HCT116 (cell line): ENCODE results near the gene ARL5B. TPM values are rescaled to one million over a fixed set of nuclear protein-coding genes. Genes with fewer than 3 reads are reported as not detected.

Experiments used
- ATAC-seq: fragments of 200-7000 bp; cut with Tn5 transposase; 2 replicates; pipeline ENCODE4 v1.9.1; 2020; ENCODE audit warnings: mild to moderate bottlenecking, moderate library complexity
- Bru-seq: library from RNA; stranded (reverse); fragments of 400-500 nt; gene quantifications from one replicate; lab custom pipeline; 2021; lab: Mats Ljungman, UMichigan
- BruChase-seq, 2 experiments: library from RNA; stranded (reverse); fragments of 400-500 nt; gene quantifications; one replicate each; lab custom pipeline; 2021; lab: Mats Ljungman, UMichigan
- BruUV-seq: library from RNA; stranded (reverse); fragments of 400-500 nt; replicated peaks from 2 replicates; lab custom pipeline; 2021; lab: Mats Ljungman, UMichigan
- CTCF ChIA-PET: fragments of 300-600 bp; sonication (Branson Sonifier 250); formaldehyde crosslinking; loops from one replicate; lab custom pipeline; 2021; ENCODE audit warnings: antibody characterized with exemption; lab: Charles Lee
- POLR2A ChIA-PET: fragments of 300-600, 350-600 bp; sonication (Branson Sonifier 250); formaldehyde crosslinking; loops from one replicate; lab custom pipeline; 2021; ENCODE audit warnings: antibody characterized with exemption; lab: Charles Lee
- RAD21 ChIA-PET, 2 experiments: fragments of 300-600 bp; sonication (Branson Sonifier 250); formaldehyde crosslinking; loops; one replicate each; lab custom pipeline; 2023; ENCODE audit warnings: low total read pairs in 2 of 2; ENCODE audit not compliant: uncharacterized antibody in 2 of 2, unreplicated experiment in 2 of 2, low non-redundant PET in 1 of 2; lab: Charles Lee
- DNase-seq: peaks from one replicate; pipeline ENCODE4 v3.0.0-alpha.2; 2010; ENCODE audit warnings: low read depth, low spot score
- H2AFZ ChIP-seq: fragments of 200-600 bp; shearing (Covaris generic), sonication (generic); 2 replicates; pipeline ENCODE4 v1.6.1; 2017; ENCODE audit warnings: low read depth, mixed run types, mixed read lengths, antibody characterized with exemption, low read length; ENCODE audit not compliant: poor library complexity, severe bottlenecking
- H3K27ac ChIP-seq: 2 replicates; pipeline ENCODE4 v1.5.1; 2012; ENCODE audit warnings: low read depth, low read length
- H3K27me3 ChIP-seq: fragments of 200-600 bp; sonication (generic); 2 replicates; pipeline ENCODE4 v1.6.1; 2016; ENCODE audit warnings: mixed run types, low read length, mixed read lengths; ENCODE audit not compliant: insufficient read depth
- H3K36me3 ChIP-seq, 2 experiments: fragments of 200-500 bp in 1 of 2; fragments of 200-600 bp in 1 of 2; sonication (Bioruptor generic) in 1 of 2; sonication (generic) in 1 of 2; 2 replicates each; pipeline versions ENCODE4 v1.5.1 to v1.6.1; 2014 to 2016; ENCODE audit warnings: low read length in 2 of 2, inconsistent platforms in 1 of 2, mixed read lengths in 1 of 2, mixed run types in 1 of 2; ENCODE audit not compliant: insufficient read depth in 2 of 2, control insufficient read depth in 1 of 2
- H3K4me1 ChIP-seq, 2 experiments: fragments of 200-600 bp in 1 of 2; sonication (generic) in 1 of 2; 2 replicates each; pipeline versions ENCODE4 v1.5.1 to v1.6.1; 2012 to 2017; ENCODE audit warnings: low read length in 2 of 2, inconsistent platforms in 1 of 2, mild to moderate bottlenecking in 1 of 2, mixed read lengths in 1 of 2, mixed run types in 1 of 2, moderate library complexity in 1 of 2; ENCODE audit not compliant: insufficient read depth in 2 of 2, control insufficient read depth in 1 of 2
- H3K4me2 ChIP-seq: fragments of 200-600 bp; sonication (generic); 2 replicates; pipeline ENCODE4 v1.6.1; 2017; ENCODE audit warnings: mixed run types, low read length, mixed read lengths
- H3K4me3 ChIP-seq, 2 experiments: fragments of 200-600 bp in 1 of 2; sonication (generic) in 1 of 2; replicated peaks in 1 of 2; 2 replicates each; pipeline ENCODE4 v1.5.1; 2011 to 2016; ENCODE audit warnings: low read length in 2 of 2, control low read depth in 1 of 2, low read depth in 1 of 2, mild to moderate bottlenecking in 1 of 2, mixed read lengths in 1 of 2, mixed run types in 1 of 2
- H3K79me2 ChIP-seq: fragments of 200-600 bp; sonication (generic); 2 replicates; pipeline ENCODE4 v1.6.1; 2017; ENCODE audit warnings: mild to moderate bottlenecking, mixed run types, low read length, moderate library complexity, mixed read lengths; ENCODE audit not compliant: insufficient read depth
- H3K9ac ChIP-seq: fragments of 200-600 bp; sonication (generic); 2 replicates; pipeline ENCODE4 v1.6.1; 2016; ENCODE audit warnings: low read length, mixed read lengths
- H3K9me2 ChIP-seq: fragments of 200-600 bp; sonication (generic), shearing (Covaris generic); 2 replicates; pipeline ENCODE4 v1.6.1; 2017; ENCODE audit warnings: mixed run types, mild to moderate bottlenecking, moderate library complexity; ENCODE audit not compliant: insufficient read depth
- H3K9me3 ChIP-seq, 2 experiments: fragments of 200-500 bp in 1 of 2; fragments of 200-600 bp in 1 of 2; sonication (Bioruptor generic) in 1 of 2; sonication (generic) in 1 of 2; 2 replicates each; pipeline ENCODE4 v1.6.1; 2014 to 2017; ENCODE audit warnings: low read length in 2 of 2, mixed read lengths in 2 of 2, inconsistent platforms in 1 of 2, low read depth in 1 of 2, mild to moderate bottlenecking in 1 of 2, mixed run types in 1 of 2, moderate library complexity in 1 of 2; ENCODE audit not compliant: control insufficient read depth in 1 of 2, insufficient read depth in 1 of 2
- H4K20me1 ChIP-seq: fragments of 200-600 bp; sonication (generic), shearing (Covaris generic); 2 replicates; pipeline ENCODE4 v1.6.1; 2017; ENCODE audit warnings: mixed run types, mild to moderate bottlenecking, moderate library complexity; ENCODE audit not compliant: insufficient read depth
- CBX3 ChIP-seq: IDR thresholded peaks from 2 replicates; pipeline ENCODE4 v1.6.1; 2012; ENCODE audit warnings: low read depth
- EGR1 ChIP-seq: IDR thresholded peaks from 2 replicates; pipeline ENCODE4 v1.6.1; 2012; ENCODE audit warnings: low read depth
- ELF1 ChIP-seq: IDR thresholded peaks from 2 replicates; pipeline ENCODE4 v1.6.1; 2012; ENCODE audit warnings: low read depth, borderline replicate concordance
- EZH2 ChIP-seq: fragments of 200-600 bp; sonication (generic); IDR thresholded peaks from 2 replicates; pipeline ENCODE4 v1.6.1; 2017; ENCODE audit warnings: antibody characterized with exemption, mixed run types
- FOSL1 ChIP-seq: IDR thresholded peaks from 2 replicates; pipeline ENCODE4 v1.6.1; 2012; ENCODE audit warnings: low read depth
- MAX ChIP-seq: IDR thresholded peaks from 2 replicates; pipeline ENCODE4 v1.6.1; 2012
- POLR2A ChIP-seq: IDR thresholded peaks from 2 replicates; pipeline ENCODE4 v1.7.0; 2011; ENCODE audit warnings: borderline replicate concordance; ENCODE audit not compliant: insufficient read depth, insufficient read length; ENCODE audit errors: extremely low read depth
- POLR2AphosphoS5 ChIP-seq: IDR thresholded peaks from 2 replicates; pipeline ENCODE4 v1.6.1; 2011; ENCODE audit warnings: mild to moderate bottlenecking, low read depth, low read length, moderate library complexity
- SIN3A ChIP-seq: IDR thresholded peaks from 2 replicates; pipeline ENCODE4 v1.6.1; 2012; ENCODE audit warnings: low read depth
- SP1 ChIP-seq: IDR thresholded peaks from 2 replicates; pipeline ENCODE4 v1.6.1; 2012; ENCODE audit warnings: low read depth
- TCF7L2 ChIP-seq: IDR thresholded peaks from 2 replicates; pipeline ENCODE4 v1.7.0; 2011; ENCODE audit warnings: borderline replicate concordance, inconsistent platforms; ENCODE audit not compliant: insufficient read depth, insufficient read length; ENCODE audit errors: extremely low read depth
- YY1 ChIP-seq: IDR thresholded peaks from 2 replicates; pipeline ENCODE4 v1.6.1; 2011; ENCODE audit warnings: low read length, low read depth, moderate library complexity, mild to moderate bottlenecking; ENCODE audit not compliant: insufficient replicate concordance; ENCODE audit errors: extremely low read depth
- ZBTB33 ChIP-seq: IDR thresholded peaks from 2 replicates; pipeline ENCODE4 v1.6.1; 2011; ENCODE audit warnings: mild to moderate bottlenecking, low read length, moderate library complexity; ENCODE audit not compliant: insufficient replicate concordance; ENCODE audit errors: extremely low read depth
- ZFX ChIP-seq: fragments of 450-650 bp; IDR thresholded peaks from 2 replicates; pipeline ENCODE4 v1.6.1; 2017
- intact Hi-C: fragments of 100-400 bp; cut with micrococcal nuclease; formaldehyde crosslinking; loops from 2 replicates; pipeline ENCODE4 v1.10.0; 2022
- long read RNA-seq: library from polyadenylated mRNA; unstranded; transcript quantifications from one replicate; pipeline ENCODE4 v2.0.0, GENCODE V29; 2021; ENCODE audit not compliant: unreplicated experiment
- polyA plus RNA-seq: library from polyadenylated mRNA; unstranded; fragments of >200 nt; gene quantifications from 2 replicates; pipeline ENCODE4 v1.2.1, GENCODE V29; 2012; ENCODE audit warnings: missing spikeins
- total RNA-seq: library from RNA; stranded (reverse); gene quantifications from one replicate; pipeline ENCODE4 v1.2.1, GENCODE V29; 2021; ENCODE audit not compliant: unreplicated experiment

The ARL5B gene, protein sequence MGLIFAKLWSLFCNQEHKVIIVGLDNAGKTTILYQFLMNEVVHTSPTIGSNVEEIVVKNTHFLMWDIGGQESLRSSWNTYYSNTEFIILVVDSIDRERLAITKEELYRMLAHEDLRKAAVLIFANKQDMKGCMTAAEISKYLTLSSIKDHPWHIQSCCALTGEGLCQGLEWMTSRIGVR
- total RNA-seq (21.1 TPM), Bru-seq, nascent RNA (percentile 94 among the genes with signal in this experiment), BruChase-seq, experiment 1, labeled RNA remaining after a 6-hour chase (percentile 97 among the genes with signal in this experiment), BruChase-seq, experiment 2, labeled RNA remaining after a 2-hour chase (percentile 98 among the genes with signal in this experiment)
- polyA plus RNA-seq = 4.8 and 5.2 TPM in 2 replicates
- long read RNA-seq, full-length matches to known transcripts = 45 of 54 reads
- long read RNA-seq, partial matches to known transcripts = 5 of 54 reads
- long read RNA-seq, other reads (novel, unspliced or antisense) = 4 of 54 reads

DNA sequence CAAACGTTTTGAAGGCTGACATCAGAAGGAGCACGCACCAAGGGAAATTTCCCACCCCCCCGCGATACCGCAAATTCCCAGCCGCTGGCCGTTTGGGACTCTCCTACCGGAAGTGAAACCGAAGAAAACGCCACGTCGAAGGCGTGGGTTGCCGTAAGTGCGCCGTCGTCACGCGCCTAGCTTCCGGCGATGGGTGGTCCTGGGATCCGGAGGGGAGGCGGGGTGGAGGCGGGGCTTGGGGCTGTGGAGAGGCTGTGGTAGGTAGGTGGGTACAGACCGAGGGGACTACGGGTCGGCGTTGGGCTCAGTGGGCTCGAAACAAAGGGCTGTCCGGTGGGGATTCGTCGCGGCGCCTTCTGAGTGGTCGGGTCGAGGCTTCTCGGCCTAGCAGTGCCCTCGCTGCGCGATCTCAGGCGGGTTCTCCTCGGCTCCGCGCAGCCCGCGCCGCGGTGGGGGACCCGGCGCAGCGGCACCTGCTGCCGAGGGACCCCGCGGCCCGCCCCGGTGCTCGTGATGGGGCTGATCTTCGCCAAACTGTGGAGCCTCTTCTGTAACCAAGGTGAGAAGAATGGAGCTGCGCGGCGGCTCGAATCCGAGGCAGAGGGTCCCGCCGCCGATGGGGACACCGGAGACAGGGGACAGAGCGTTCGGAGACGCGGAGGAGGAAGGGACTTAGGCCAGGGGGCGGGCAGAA is at the start of gene ARL5B:
Gene ARL5B (plus strand): TSS at position 307 of the 694 bp plus-strand sequence. CDS start 207 bp downstream, at position 514.
- POLR2A ChIA-PET = interaction anchor here (0.6 to 1.4 kb wide), 3 partner anchors 10 to 466 kb away, joined by 3 read pairs; no protein-coding TSS in a partner anchor
- Histone ChIP-seq H3K9me2 (no peaks in the 10 kb centered on the region), H3K9me3 (no peaks in the 10 kb centered on the region), H3K36me3 (no peaks in the 10 kb centered on the region), H2AFZ (no peak within 1 kb of the TSS), H4K20me1 (no peaks in the 10 kb centered on the region), H3K4me1 (peaks cover 13 to 17% of the 10 kb centered on the region in 2 experiments), H3K27ac (peak within 1 kb of the TSS; percentile 97), H3K79me2 (peaks cover 56% of the 10 kb centered on the region), H3K9ac (peak within 1 kb of the TSS; percentile 97), H3K27me3 (no peaks in the 10 kb centered on the region), H3K4me2 (peak within 1 kb of the TSS; percentile 72), H3K4me3 (peak within 1 kb of the TSS; percentile 96 to 98)
- intact Hi-C loops = no loop called here
- CTCF ChIA-PET = no interaction called here
- RAD21 ChIA-PET = interaction anchor here in 1 of 2 experiments (0.6 kb wide), 1 partner anchor 396 kb away, joined by 4 read pairs; no protein-coding TSS in a partner anchor
- ATAC-seq (peak; percentile 97), DNase-seq (peak; percentile 94)
- TF ChIP-seq POLR2A (peak; percentile 61), EZH2 (no peak), ZBTB33 (peak; percentile 51), YY1 (no peak), ZFX (peak; percentile 77), SIN3A (no peak; the same call in 1 of the 2 replicates), POLR2AphosphoS5 (peak; percentile 92), SP1 (peak; percentile 80; the same call in 1 of the 2 replicates), CBX3 (peak; percentile 90), MAX (peak; percentile 78), TCF7L2 (peak; percentile 58), FOSL1 (no peak), EGR1 (peak; percentile 80), ELF1 (peak; percentile 74)
- BruUV-seq = no TSS peak
